ENCODE results near the gene CCDC124. TPM values are rescaled to one million over a fixed set of nuclear protein-coding genes. Genes with fewer than 3 reads are reported as not detected.

The CCDC124 gene
- total and polyA plus RNA-seq, 2 of the 4 experiments (the other 2 are of a cell fraction): 30.1 to 112 TPM

DNA sequence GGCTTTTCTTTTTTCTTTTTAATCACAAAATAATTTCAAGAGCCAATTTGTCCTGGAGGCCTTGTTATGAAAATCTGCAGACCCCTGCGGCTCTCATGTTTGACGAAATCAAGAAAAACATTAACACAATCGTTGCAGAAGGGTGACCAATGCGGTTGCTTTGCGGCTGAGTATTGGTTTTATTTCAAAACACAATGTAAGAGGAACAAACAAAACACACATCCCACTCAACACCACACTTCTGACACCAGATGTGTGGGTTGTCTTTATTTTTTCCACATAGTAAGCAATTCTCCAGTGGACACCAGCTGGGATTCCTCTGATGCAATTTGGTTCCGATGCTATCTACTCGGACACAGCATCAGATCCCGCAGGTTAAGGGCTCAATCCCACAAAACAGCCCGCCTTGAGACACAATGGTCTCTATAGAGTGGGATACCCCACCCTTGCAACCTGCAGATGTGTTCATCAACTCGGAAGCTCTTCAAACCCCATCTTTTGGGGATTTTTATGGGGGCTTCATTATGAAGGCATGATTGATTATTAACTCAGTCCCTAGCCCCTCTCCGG is 21.9 kb upstream of the CCDC124 start:
- Histone ChIP-seq H2BK5ac (ENCODE audit: low read depth, low read length, poor library complexity, severe bottlenecking) (no peak overlapping the region), H2BK20ac (ENCODE audit: low read depth, low read length) (no peak overlapping the region), H3K27me3 (ENCODE audit: control insufficient read depth, insufficient read depth, low read length) (peaks cover 4% of the 10 kb centered on the region; the same call in 1 of the 2 replicates), H3K9ac (ENCODE audit: low read depth, low read length) (no peak overlapping the region), H3K14ac (replicated peaks; ENCODE audit: low read depth, low read length) (no peak overlapping the region), H4K20me1 (ENCODE audit: insufficient read depth, low read length) (no peaks in the 10 kb centered on the region), H3K56ac (ENCODE audit: extremely low read depth, insufficient read depth, low read length) (no peak overlapping the region), H2BK120ac (ENCODE audit: low read depth, low read length) (no peak overlapping the region), H2AK5ac (ENCODE audit: low read depth, low read length) (no peak overlapping the region), H3K4me2 (ENCODE audit: low read depth, low read length) (no peak overlapping the region), H3K23ac (ENCODE audit: low read depth, low read length) (no peak overlapping the region), H3K18ac (ENCODE audit: low read depth, low read length) (no peak overlapping the region), H3K79me1 (ENCODE audit: low read depth in 1 of 2, low read length in 2 of 2) (no peaks in the 10 kb centered on the region), H3K27ac (ENCODE audit: insufficient read depth, low read length) (no peak overlapping the region), H3K4ac (ENCODE audit: low read depth, low read length) (no peak overlapping the region), H3K9me1 (ENCODE audit: insufficient read depth, low read length) (no peaks in the 10 kb centered on the region), H3K9me3 (ENCODE audit: control insufficient read depth, insufficient read depth, low read length) (peaks cover 7% of the 10 kb centered on the region), H3K4me1 (ENCODE audit: control insufficient read depth, insufficient read depth, low read length) (no peaks in the 10 kb centered on the region), H2AK9ac (replicated peaks; ENCODE audit: low read depth, low read length, poor library complexity) (no peak overlapping the region), H4K5ac (ENCODE audit: low read depth, low read length) (no peak overlapping the region), H2AFZ (replicated peaks; ENCODE audit: low read length, poor library complexity) (no peak overlapping the region), H3K36me3 (ENCODE audit: control insufficient read depth, insufficient read depth, low read length) (no peaks in the 10 kb centered on the region), H2BK15ac (ENCODE audit: low read depth, low read length) (no peak overlapping the region), H3K4me3 (ENCODE audit: insufficient read depth, low read depth, low read length) (no peak overlapping the region), H4K8ac (ENCODE audit: low read depth in 2 of 2, low read length in 2 of 2) (no peak overlapping the region), H4K91ac (ENCODE audit: insufficient read depth, low read depth, low read length) (no peak overlapping the region)
- no TSS peak for BruUV-seq (replicated peaks)
- whole genome bisulfite sequencing, 2 experiments (ENCODE audit: extremely low coverage in 2 of 2, insufficient read length in 1 of 2): no CpG with 5 or more reads among the region's 11 CpGs
- DNase-seq (no peak), ATAC-seq (ENCODE audit: low read depth) (no peak)
- CTCF ChIA-PET: interaction anchor here (1.2 kb wide), 1 partner anchor 22 kb away, joined by 3 read pairs; the partner anchor contains the start of gene CCDC124
- POLR2A ChIA-PET (ENCODE audit: unreplicated experiment): no interaction called here
- dilution Hi-C loops (cut with HindIII; ENCODE audit: low sequenced_read_pairs, unreplicated experiment): no loop called here
- intact Hi-C loops (cut with micrococcal nuclease): no loop called here
- in situ Hi-C loops (cut with MboI; ENCODE audit: low sequenced_read_pairs): no loop called here
- TF ChIP-seq MAZ (IDR thresholded peaks at IDR 0.05; ENCODE audit: borderline replicate concordance, low read depth, low read length) (no peak), RAD21 (IDR thresholded peaks at IDR 0.05; ENCODE audit: low read length) (no peak), BHLHE40 (IDR thresholded peaks at IDR 0.05; ENCODE audit: low read depth, low read length) (no peak), RFX5 (IDR thresholded peaks at IDR 0.05; ENCODE audit: low read depth, low read length) (no peak), MAFK (IDR thresholded peaks at IDR 0.05; ENCODE audit: low read depth, low read length) (no peak), MXI1 (IDR thresholded peaks at IDR 0.05; ENCODE audit: borderline replicate concordance, low read depth, low read length) (no peak), RCOR1 (IDR thresholded peaks at IDR 0.05; ENCODE audit: insufficient replicate concordance, low read length) (no peak), NFE2L2 (IDR thresholded peaks at IDR 0.05; ENCODE audit: low read depth, low read length) (no peak), POLR2A (IDR thresholded peaks at IDR 0.05; ENCODE audit: low read depth, low read length) (no peak), FOS (IDR thresholded peaks at IDR 0.05; ENCODE audit: low read depth, low read length) (no peak), CEBPB (IDR thresholded peaks at IDR 0.05; ENCODE audit: low read depth, low read length) (no peak), CHD1 (IDR thresholded peaks at IDR 0.05; ENCODE audit: low read depth, low read length) (no peak), SMC3 (IDR thresholded peaks at IDR 0.05; ENCODE audit: low read depth, low read length) (no peak)
- TF ChIP-seq, protein P1, sequence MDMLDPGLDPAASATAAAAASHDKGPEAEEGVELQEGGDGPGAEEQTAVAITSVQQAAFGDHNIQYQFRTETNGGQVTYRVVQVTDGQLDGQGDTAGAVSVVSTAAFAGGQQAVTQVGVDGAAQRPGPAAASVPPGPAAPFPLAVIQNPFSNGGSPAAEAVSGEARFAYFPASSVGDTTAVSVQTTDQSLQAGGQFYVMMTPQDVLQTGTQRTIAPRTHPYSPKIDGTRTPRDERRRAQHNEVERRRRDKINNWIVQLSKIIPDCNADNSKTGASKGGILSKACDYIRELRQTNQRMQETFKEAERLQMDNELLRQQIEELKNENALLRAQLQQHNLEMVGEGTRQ (IDR thresholded peaks at IDR 0.05; ENCODE audit: low read depth, low read length): no peak
- TF ChIP-seq, protein P2, sequence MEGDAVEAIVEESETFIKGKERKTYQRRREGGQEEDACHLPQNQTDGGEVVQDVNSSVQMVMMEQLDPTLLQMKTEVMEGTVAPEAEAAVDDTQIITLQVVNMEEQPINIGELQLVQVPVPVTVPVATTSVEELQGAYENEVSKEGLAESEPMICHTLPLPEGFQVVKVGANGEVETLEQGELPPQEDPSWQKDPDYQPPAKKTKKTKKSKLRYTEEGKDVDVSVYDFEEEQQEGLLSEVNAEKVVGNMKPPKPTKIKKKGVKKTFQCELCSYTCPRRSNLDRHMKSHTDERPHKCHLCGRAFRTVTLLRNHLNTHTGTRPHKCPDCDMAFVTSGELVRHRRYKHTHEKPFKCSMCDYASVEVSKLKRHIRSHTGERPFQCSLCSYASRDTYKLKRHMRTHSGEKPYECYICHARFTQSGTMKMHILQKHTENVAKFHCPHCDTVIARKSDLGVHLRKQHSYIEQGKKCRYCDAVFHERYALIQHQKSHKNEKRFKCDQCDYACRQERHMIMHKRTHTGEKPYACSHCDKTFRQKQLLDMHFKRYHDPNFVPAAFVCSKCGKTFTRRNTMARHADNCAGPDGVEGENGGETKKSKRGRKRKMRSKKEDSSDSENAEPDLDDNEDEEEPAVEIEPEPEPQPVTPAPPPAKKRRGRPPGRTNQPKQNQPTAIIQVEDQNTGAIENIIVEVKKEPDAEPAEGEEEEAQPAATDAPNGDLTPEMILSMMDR (conservative IDR thresholded peaks at IDR 0.05; ENCODE audit: low read depth, low read length): no peak
- TF ChIP-seq, protein P3, sequence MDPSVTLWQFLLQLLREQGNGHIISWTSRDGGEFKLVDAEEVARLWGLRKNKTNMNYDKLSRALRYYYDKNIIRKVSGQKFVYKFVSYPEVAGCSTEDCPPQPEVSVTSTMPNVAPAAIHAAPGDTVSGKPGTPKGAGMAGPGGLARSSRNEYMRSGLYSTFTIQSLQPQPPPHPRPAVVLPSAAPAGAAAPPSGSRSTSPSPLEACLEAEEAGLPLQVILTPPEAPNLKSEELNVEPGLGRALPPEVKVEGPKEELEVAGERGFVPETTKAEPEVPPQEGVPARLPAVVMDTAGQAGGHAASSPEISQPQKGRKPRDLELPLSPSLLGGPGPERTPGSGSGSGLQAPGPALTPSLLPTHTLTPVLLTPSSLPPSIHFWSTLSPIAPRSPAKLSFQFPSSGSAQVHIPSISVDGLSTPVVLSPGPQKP (IDR thresholded peaks at IDR 0.05; ENCODE audit: borderline replicate concordance, low read depth, low read length): no peak

Measured in IMR-90 (cell line).